GM21367 (cell line): ENCODE measurements around the gene PPP1R12B.
"Not testable (repeated sequence)": the region's sequence is repeated elsewhere in the genome, so short reads cannot be mapped to it uniquely, and the experiment has no call there.

Experiments used
- ATAC-seq: cut with Tn5 transposase; IDR thresholded peaks from one replicate; pipeline ENCODE4 v1.9.1; 2021; ENCODE audit not compliant: unreplicated experiment

The PPP1R12B gene

DNA sequence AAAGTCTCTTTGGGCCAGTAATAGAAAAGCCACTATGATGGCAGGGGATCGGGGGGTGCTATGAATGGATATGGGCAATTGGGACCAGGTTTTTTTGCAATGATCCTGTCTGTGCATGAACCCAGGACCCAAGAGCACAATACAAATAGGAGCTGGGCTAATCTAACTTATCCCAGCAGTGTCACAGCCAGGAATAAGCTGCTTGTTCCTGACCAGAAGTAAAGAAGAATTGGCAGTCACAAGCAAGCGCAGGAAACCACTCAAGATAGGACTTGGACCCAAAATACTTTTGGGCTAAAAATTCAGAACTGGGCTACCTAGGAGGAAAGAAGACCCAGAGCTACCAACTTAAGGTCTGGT is 172.3 kb downstream of the PPP1R12B start:
- not testable (repeated sequence) for ATAC-seq

DNA sequence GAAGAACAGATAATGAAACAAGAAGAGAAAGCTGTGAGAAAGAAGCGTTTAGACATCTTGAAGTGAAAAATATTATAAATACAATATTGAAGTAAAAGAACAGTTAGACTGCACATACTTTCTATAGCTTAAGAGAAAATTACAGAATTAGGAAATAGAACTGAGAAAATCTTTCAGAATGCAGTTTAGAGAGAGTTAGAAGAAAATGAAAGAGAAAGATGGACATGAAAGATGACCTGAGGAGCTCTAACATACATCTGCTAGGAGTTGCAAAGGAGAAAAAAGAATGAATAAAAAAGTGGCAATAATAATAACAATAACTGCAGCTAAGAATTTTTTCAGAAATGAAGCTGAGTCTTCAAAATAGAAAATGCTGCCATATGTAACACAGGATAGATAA is 173.0 kb downstream of the PPP1R12B start:
- ATAC-seq: not testable (repeated sequence)

DNA sequence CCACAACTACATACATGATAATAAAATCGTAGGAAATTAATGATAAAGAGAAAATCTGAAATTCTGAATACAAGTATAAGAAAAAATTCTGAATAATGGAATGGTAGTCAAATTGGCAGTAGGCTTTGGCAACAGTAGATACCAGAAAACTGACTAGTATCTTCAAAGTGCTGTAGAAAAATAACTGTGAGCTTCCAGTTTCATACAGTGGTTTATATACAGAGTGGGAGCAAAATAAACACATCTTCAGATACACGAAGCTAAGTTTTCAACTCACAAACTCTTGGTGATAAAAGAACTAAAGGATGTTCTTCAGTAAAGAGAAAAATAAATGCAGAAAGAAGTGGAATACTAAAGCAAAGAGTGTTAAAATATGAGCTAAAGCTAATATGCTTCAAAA is 173.4 kb downstream of the PPP1R12B start:
- ATAC-seq: no peak

DNA sequence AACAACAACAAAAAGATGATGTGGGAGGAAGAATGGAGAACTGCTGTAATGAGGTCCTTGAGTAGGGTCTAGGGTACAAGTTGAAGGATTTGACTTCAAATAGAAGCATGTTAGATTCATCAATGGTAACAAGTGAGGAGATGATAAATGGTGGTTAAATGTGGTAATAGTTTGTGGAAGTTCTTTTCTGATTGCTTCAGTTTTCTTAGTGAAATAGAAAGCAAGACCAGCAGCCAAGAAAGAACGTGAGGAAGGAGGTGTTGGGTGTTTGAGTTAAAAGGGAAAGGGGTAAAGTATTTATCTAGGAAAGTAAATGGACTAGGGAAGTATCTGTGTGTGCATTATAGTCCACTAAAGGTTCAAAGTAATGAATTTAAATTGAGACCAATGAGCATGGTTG is 177.6 kb downstream of the PPP1R12B start:
- not testable (repeated sequence) for ATAC-seq

DNA sequence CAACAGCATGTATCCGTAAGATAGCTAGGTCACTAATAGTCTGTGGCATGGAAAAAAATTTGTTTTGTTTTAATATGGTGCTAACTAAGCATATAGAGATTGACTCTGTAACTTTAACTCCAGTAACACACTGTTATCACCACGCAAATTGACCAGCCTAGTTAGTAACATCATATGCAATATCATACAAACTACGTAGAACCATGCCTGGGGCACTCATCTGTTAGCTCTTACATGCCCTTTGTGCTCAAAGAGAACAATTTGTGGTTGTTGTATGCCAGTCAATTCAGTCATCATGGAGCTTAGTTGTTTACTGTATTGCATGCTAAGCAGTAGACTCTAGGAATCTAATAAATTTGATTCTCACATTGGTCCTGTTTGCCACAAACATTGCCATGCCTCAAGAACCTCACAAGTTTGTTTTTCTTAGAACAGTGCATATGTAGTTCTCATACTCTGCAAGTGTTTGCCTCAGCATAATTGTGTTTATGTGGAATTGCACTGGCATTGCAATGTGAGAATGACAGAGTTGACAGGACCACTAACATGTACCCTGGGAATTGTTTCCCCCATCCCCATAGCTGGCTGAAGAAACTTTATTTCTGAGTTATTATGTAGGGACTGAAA is 179.7 kb downstream of the PPP1R12B start:
- not testable (repeated sequence) for ATAC-seq

DNA sequence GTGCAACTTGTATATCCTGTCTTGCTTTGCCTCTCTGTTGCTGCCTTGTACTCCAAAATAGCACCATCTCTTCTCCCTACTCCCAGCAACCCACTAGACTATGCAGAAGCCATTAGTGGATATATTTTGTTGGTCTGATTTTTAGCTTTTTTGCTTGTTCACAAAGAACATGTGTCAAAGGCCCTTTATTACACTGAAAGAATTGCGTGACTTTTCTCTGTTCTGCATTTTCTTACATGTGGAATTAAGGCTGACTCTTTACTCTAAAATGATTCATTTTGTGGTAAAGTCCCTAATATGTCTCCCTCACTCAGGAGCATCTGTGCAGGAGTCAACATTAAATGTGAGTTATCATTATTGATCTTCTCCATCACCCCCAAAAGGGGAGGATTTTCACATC is 182.2 kb downstream of the PPP1R12B start:
- not testable (repeated sequence) for ATAC-seq

DNA sequence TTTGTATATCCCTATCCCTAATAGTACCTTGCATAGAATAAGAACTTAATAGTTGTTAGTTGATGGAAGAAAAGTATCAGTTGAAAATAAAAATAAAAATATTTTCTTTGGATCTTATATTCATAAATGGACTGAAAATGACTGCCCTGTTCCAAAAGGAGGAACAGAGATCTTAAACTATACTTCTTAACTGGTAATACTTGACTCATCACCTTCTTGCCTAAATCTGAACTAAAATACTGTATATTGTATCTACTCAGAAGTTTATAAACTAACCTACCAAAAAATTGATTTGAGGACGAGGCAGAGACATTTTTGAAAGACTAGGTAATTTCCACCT is 182.9 kb downstream of the PPP1R12B start:
- no peak for ATAC-seq

DNA sequence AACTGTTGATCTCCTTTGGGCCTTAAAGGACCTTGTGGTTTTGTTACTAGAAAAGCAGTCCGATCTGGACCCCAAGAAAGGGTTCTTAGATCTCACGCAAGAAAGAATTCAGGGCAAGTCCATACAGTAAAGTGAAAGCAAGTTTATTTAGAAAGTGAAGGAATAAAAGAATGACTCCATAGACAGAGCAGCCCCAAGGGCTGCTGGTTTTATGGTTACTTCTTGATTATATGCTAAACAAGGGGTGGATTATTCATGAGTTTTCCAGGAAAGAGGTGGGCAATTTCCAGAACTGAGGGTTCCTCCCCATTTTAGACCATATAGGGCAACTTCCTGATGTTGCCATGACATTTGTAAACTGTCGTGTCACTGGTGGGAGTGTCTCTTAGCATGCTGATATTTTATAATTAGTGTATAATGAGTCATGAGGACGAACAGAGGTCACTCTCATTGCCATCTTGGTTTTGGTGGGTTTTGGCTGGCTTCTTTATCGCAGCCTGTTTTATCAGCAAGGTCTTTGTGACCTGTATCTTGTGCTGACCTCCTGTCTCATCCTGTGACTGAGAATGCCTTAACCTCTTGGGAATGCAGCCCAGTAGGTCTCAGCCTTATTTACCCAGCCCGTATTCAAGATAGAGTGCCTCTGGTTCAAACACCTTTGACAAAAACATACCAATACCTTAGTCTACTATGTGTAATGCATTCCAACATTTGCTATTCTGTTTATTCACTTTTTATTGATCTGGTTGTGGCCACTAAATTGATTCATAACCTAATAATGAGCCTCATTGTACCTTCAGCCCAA is 183.5 kb downstream of the PPP1R12B start:
- not testable (repeated sequence) for ATAC-seq

DNA sequence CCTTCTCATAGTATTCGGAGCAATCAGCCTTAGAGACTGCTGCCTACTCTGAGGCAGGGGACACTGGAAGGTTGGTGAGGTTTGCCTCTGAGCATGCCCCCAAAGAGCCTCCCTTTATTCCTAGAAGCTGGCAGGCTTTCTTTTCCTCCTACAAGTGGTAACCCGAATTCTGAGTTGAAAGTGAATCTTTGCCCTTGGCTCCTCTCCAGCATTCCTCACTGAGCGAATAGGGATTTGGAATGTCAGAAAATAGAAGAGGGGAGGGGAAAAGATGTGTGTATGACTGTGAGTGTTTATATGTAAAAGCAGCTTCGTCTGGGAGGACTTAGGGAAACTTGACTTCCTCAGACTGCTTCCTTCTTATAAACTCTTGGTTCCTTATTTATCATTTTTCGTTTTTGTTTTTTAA is 190.7 kb downstream of the PPP1R12B start:
- ATAC-seq: not testable (repeated sequence)

DNA sequence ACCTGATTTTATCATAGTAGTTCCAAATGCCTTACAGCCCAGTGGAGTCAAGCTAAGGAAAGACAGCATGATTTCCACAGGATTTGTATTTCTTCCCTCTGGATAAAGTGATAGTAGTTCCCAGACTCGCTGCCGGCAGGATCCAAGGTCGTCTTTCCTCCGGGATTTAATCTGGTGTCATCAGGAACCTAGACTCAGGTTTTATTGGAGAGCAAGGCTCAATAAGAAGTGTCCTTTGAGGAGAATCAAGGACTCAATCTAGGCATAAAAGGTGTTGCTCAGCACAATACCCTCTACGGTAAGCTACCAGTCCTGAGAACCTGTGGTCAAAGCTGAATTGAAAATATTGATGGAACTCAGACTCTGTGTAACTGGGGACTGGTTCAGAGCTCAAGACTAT is 191.1 kb downstream of the PPP1R12B start:
- ATAC-seq: not testable (repeated sequence)

DNA sequence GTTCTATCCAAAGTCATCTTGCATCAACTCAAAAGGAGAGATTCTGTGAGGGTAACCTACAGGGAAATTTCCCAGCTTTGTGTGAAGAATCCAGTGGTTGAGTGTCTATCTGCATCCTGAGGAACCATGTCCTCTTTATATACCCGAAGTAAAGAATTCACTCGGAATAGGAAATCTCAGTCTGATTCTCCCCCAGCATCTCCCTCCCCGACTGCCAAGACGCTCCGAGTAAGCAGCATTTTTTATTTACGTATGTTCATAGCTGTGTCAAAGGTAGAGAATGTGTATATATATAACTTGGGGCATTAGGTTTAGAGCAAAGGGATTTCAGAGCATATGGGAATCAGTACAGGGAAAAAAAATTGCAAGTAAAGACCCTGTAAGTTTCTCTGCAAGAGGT is 191.5 kb downstream of the PPP1R12B start:
- no peak for ATAC-seq

DNA sequence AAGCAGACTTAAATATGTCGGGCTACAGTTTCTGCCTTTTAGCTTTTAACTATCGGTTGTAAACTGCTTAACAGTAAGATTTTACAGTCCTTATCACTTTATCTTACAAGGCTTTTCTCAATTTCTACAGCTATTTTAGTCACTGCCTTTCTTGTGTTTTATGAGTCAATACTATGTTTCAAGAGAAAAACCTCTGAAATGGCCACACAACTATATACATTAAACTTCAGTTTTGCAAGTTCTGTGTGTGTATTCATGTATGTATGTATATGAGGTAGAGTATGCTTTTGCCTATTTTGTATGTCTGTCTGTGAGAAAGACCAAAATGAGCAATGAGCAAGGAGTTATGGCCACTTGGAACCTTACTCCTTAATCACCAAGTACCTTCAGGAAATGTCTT is 191.9 kb downstream of the PPP1R12B start:
- ATAC-seq: no peak

DNA sequence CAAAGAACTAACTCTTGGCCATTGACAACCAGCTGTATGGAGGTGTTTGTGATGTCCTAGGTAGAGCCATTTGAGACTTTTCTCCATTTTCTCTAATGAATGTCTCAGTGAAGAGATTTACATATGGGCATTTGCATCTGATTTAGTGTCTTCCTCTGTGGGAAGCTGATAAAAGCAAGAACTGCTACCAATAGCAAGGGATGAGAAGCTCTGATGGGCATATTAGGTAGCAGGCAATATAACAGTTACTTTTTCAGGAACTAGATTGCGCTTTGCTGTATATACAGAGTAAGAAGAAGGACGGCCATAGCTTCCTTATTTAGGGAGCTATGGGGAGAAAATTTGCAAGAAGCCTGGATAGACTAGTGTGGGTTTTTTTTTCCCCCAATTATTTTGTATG is 192.4 kb downstream of the PPP1R12B start:
- ATAC-seq: not testable (repeated sequence)

DNA sequence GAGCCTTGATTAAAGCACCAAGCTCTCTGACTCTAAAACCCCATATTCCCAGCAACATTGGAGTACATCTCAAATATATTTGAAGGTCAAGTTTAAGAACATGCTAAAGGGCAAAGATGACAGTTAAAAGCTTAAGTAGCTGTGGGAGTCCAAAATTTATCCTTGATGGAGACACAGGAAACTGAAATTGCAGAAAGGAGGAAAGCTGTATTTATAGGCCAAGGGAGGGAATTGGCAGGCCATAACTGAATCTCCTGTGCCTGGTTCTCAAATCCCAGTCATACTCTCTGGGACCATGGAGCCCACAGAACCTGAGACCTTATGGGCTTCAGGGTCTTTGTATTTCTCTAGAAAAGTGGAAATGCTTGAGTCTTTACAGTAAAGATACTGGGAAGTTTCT is 193.9 kb downstream of the PPP1R12B start:
- not testable (repeated sequence) for ATAC-seq

DNA sequence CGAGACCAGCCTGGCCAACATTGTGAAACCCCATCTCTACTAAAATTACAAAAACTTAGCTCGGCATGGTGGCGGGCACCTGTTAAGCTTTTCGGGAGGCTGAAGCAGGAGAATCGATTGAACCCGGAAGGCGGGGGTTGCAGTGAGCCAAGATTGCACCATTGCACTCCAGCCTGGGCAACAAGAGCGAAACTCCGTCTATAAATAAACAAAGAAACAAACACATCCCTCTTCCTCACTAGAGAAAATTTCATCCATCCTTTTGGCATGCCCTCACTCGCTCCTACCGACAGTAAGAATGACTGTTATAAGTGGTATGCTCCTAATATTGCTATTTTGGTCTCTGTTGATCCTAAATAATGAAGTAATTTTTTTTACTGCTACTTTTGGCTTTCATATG is 195.0 kb downstream of the PPP1R12B start:
- ATAC-seq: not testable (repeated sequence)

DNA sequence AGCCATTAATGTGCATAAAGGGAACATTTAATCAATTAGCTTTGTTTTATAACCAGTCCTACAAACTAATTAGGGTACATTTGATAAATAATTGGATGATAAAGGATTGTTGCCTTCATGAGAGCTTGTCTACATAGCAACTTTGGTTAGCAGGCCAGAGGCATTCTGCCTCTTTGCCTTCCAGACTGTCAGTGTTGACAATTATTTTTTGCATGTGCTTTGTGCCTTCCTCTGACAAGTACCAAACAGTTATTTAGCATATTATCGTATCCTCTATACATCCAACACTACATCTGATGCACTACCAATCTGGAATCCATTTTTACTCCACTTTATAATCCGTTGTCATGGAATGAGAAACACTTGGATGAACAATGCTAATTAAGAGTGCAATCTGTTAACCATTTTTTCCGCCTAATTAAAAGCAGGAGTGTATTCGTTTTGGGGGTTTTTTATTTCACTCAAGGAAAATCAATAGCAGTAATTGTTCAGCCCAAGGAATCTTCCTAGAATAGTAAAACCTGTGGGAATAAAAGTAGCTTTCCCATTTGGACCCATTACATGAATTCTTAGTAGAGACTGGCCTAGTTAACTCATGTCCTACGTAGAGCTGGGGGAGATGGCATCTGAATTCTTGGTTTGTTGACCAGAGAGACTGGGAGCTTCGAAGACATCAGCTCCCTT is 196.4 kb downstream of the PPP1R12B start:
- not testable (repeated sequence) for ATAC-seq

DNA sequence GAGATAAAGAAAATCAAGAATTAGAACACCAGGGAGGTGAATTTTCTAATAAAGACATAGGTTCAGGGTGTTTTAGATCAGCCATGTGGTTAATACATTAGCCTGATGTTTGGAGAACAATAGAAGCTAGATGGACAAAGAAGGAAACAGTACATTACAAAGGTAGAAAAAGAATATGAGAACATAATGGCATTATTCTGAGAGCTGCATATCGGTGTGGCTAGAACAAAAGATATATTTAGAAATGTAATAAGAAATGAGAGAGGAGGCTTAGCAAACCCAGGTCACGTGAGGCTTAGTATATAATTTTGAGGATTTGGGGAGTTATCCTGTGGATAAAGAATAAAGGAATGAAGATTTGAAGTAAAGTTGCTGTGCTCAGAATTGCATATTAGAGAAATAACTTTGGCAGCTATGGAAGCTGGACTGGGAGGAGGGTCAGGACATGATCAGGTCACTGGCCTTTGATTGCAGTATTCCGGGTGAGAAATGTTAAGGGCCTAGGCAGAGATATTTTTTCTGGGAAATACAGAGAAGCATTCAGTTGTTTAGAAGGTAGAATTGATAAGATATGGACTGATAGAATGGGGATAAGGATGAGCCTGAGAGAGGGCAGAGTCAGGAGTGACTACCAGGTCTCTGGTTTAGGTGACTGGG is 197.3 kb downstream of the PPP1R12B start:
- not testable (repeated sequence) for ATAC-seq

DNA sequence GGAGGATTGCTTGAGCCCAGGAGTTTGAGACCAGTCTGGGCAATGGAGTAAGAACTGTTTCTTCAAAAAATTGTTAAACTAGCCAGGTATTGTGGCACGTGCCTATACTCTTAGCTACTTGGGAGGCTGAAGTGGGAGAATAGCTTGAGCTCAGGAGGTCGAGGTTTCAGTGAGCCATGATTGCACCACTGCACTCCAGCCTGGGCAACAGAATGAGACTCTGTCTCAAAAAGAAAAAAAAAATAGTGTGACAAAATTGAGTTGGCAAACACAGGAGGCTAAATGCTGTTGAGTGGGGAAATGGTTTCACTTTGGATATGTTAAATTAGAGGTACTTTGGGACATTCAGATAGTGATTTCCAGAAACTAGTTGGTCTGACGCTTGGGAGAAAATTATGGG is 197.9 kb downstream of the PPP1R12B start:
- ATAC-seq: not testable (repeated sequence)

DNA sequence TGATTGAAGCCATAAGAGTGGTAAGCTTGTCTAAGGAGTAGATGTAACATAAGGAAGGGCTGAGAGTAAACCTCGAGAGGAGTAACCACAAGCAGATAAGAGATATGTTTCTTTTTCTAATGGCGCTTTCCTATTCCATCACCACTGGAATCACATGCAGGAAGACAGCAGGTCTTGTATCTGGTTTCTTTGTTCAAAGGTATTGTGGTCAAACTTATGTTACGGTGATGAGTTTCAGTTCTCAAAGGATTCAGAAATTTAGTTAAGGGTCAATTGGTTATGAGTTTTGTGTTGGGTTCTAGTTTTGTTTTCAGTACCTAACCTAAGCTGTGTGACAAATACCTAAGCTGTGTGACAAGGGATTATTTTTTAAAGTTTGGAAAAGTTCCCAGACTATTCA is 198.3 kb downstream of the PPP1R12B start:
- not testable (repeated sequence) for ATAC-seq

DNA sequence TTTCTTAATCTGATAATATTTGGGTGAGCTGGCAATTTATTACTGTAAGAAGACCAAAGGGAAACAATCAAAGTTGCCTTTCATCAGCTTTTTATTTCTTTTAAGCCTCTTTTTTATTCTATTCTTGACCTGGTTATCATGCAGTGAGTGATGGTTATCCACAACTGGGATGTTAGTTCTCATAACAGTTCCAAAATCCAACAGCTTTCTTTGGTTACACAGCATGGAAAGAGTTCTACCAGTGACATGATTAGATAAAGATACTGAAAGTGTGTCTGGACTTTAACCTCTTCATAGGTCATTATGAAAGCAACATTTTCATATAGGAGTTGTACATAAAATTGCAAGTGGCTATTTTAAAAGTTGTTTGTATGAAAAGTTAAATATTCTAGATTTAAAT is 198.7 kb downstream of the PPP1R12B start:
- ATAC-seq: no peak

DNA sequence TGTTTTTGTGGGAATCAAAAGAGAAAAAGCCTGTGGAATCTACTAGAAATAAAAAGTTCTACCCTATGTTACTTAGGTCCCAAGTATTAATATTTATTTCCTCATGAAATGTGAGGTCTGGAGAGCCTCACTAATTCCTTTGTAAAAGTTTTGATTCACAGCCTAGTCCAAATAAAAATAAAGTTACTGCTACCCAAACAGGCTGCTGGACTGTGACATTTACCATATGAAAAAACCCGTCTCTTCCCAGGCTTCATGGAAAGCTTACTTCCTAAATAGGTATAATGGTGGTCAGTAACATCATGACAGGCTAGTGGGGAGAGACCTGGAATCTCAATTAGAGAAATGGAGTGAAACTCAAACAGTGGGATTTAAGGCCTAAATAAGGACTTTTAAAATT is 201.6 kb downstream of the PPP1R12B start:
- ATAC-seq: not testable (repeated sequence)

DNA sequence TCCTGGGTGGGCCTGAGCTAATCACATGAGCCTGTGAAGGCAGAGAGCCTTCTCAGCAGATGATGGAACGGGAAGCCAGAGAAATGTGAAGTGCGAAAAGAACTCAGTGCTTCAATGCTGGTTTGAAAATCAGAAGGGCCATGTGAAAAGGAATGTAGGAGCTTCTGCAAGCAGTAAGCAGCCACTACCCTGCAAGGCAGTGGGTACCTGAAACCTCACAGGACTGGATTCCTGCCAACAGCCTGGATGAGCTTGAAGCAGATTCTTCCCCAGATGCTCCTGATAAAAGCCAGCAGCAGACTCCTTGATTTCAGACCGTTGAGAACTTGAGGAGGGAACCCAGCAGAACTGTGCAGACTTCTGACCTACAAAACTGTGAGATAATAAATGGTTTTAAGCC is 203.2 kb downstream of the PPP1R12B start:
- no peak for ATAC-seq
